Astrocyte (in vitro differentiated cells and primary cell): ENCODE results near the gene POLR2L. TPM values are rescaled to one million over a fixed set of nuclear protein-coding genes. Genes with fewer than 3 reads are reported as not detected.
A peak's percentile ranks its signal among the peaks of the same experiment; 100 is the strongest.

Experiments
- DNase-seq: peaks from one replicate; pipeline ENCODE4 v3.0.0-alpha.2; 2010; ENCODE audit warnings: low read depth
- FAIRE-seq: peaks from 2 replicates; lab custom pipeline; 2011; peaks lifted over from hg19 to GRCh38; lab: Jason Lieb, UNC
- H2AFZ ChIP-seq: 2 replicates; pipeline ENCODE4 v1.6.0; 2012; ENCODE audit warnings: low read depth, low read length, inconsistent platforms
- H3K27ac ChIP-seq: 2 replicates; pipeline ENCODE4 v1.5.1; 2011; ENCODE audit warnings: low read depth, low read length, inconsistent platforms
- H3K27me3 ChIP-seq: 2 replicates; pipeline ENCODE4 v1.6.0; 2011; ENCODE audit warnings: low read length, inconsistent platforms; ENCODE audit not compliant: insufficient read depth
- H3K36me3 ChIP-seq: 2 replicates; pipeline ENCODE4 v1.5.1; 2011; ENCODE audit warnings: low read length, inconsistent platforms; ENCODE audit not compliant: insufficient read depth
- H3K4me1 ChIP-seq: 2 replicates; pipeline ENCODE4 v1.5.1; 2011; ENCODE audit warnings: low read length, inconsistent platforms; ENCODE audit not compliant: insufficient read depth
- H3K4me2 ChIP-seq: 2 replicates; pipeline ENCODE4 v1.6.0; 2012; ENCODE audit warnings: low read length, inconsistent platforms
- H3K4me3 ChIP-seq: 2 replicates; pipeline ENCODE4 v1.5.1; 2011; ENCODE audit warnings: low read depth, mild to moderate bottlenecking, low read length, inconsistent platforms; ENCODE audit not compliant: insufficient read depth
- H3K79me2 ChIP-seq: 2 replicates; pipeline ENCODE4 v1.6.0; 2012; ENCODE audit warnings: mild to moderate bottlenecking, low read length, inconsistent platforms; ENCODE audit not compliant: insufficient read depth
- H3K9ac ChIP-seq: 2 replicates; pipeline ENCODE4 v1.6.0; 2012; ENCODE audit warnings: mild to moderate bottlenecking, low read length, inconsistent platforms
- H3K9me3 ChIP-seq: 2 replicates; pipeline ENCODE4 v1.5.1; 2012; ENCODE audit warnings: low read depth, mild to moderate bottlenecking, low read length, inconsistent platforms; ENCODE audit not compliant: insufficient read depth
- H4K20me1 ChIP-seq: 2 replicates; pipeline ENCODE4 v1.6.0; 2012; ENCODE audit warnings: low read length, inconsistent platforms; ENCODE audit not compliant: insufficient read depth
- H3K27ac Mint-ChIP-seq: one replicate; pipeline ENCODE4 v1.8.0; 2021; ENCODE audit warnings: mild to moderate bottlenecking, mixed read lengths; ENCODE audit not compliant: unreplicated experiment
- H3K27me3 Mint-ChIP-seq: one replicate; pipeline ENCODE4 v1.8.0; 2021; ENCODE audit warnings: low read depth, mixed read lengths; ENCODE audit not compliant: unreplicated experiment
- H3K36me3 Mint-ChIP-seq: one replicate; pipeline ENCODE4 v1.8.0; 2021; ENCODE audit warnings: low read depth, mixed read lengths; ENCODE audit not compliant: unreplicated experiment
- H3K4me1 Mint-ChIP-seq: one replicate; pipeline ENCODE4 v1.8.0; 2021; ENCODE audit warnings: low read depth, mixed read lengths; ENCODE audit not compliant: unreplicated experiment
- H3K4me3 Mint-ChIP-seq: one replicate; pipeline ENCODE4 v1.8.0; 2021; ENCODE audit warnings: mild to moderate bottlenecking, moderate library complexity, mixed read lengths; ENCODE audit not compliant: unreplicated experiment
- H3K9me3 Mint-ChIP-seq: one replicate; pipeline ENCODE4 v1.8.0; 2021; ENCODE audit warnings: mild to moderate bottlenecking, mixed read lengths; ENCODE audit not compliant: unreplicated experiment
- CTCF ChIP-seq: IDR thresholded peaks from 2 replicates; pipeline ENCODE4 v1.5.1; 2011; ENCODE audit warnings: low read depth, mild to moderate bottlenecking, inconsistent platforms, low read length, moderate library complexity; ENCODE audit not compliant: insufficient read depth
- EZH2 ChIP-seq: IDR thresholded peaks from 2 replicates; pipeline ENCODE4 v1.6.1; 2012; ENCODE audit warnings: mild to moderate bottlenecking, low read length, inconsistent platforms; ENCODE audit not compliant: insufficient read depth
- total RNA-seq: library from RNA; stranded (reverse); gene quantifications from 2 replicates; pipeline ENCODE4 v1.2.1, GENCODE V29; 2021

POLR2L gene
- total RNA-seq, 1 donor from 2014 or later, result 212 TPM

GRCh38 chr11:821512-822371 is 20.6 kb downstream of the POLR2L start:
- DNase-seq (no peak), FAIRE-seq (no peak)
- no peak for TF ChIP-seq CTCF
- TF ChIP-seq EZH2, result no peak
- Histone ChIP-seq H2AFZ (no peak overlapping the region), H3K79me2 (peaks cover 27% of the 10 kb centered on the region), H4K20me1 (peaks cover 43% of the 10 kb centered on the region), H3K4me2 (peak overlapping the region; percentile 98), H3K9me3 (no peaks in the 10 kb centered on the region), H3K9ac (peak overlapping the region; percentile 89), H3K4me3 (no peak overlapping the region), H3K4me1 (peaks cover 24% of the 10 kb centered on the region), H3K27me3 (no peaks in the 10 kb centered on the region), H3K27ac (no peak overlapping the region), H3K36me3 (no peaks in the 10 kb centered on the region)
- no peak overlapping the region for H3K27ac Mint-ChIP-seq
- H3K27me3 Mint-ChIP-seq, result peaks cover 6% of the 10 kb centered on the region
- no peaks in the 10 kb centered on the region for H3K9me3 Mint-ChIP-seq
- H3K36me3 Mint-ChIP-seq, result peaks cover 2% of the 10 kb centered on the region
- H3K4me1 Mint-ChIP-seq, result peaks cover 5% of the 10 kb centered on the region
- H3K4me3 Mint-ChIP-seq, result peak overlapping the region; percentile 14

DNA sequence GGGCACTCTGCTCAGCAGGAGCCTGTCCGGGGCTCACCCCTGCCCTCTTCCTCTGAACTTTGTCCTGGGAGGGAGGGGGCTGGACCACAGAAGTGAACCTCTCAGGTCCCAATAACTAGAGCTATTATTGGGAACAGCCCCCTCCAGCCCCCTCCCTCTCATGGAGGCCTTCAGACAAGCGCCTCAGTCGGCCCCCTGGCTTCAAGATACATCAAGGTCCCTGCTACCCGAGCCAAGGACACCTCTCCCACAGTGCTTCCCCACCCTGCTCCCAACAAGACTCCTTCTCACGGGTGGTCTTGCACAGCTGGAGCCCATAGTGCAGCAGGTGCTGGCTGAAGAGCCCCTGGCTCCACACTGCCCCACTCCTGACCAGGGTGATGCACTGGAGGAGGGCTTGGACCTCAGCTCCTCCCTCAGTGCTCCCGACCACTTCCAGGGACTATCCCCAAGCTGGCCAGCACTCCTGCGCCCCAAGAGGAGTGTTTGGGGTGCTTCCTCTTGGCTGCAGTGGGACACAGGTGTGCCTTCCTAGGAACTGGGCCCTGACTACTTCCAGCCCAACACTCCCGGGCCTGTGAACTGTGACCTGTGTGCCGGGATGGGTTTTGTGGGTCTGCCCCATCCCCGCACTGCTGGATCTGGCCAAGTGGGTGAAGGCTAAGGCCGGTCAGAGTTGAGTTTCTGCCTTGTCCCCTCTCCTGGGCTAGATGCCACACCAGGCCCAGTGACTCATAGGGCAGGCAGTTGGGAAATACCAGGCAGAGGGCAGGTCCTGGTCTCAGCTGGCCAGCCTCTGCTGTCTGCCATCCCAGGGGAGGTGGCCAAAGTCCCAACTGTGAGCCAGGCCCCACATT is 21.4 kb downstream of the POLR2L start:
- FAIRE-seq, result no peak

More for the DNA sequence above, 21.4 kb downstream of the POLR2L start:
- Mint-ChIP-seq H3K27me3 (peaks cover 2% of the 10 kb centered on the region), H3K4me1 (peaks cover 5% of the 10 kb centered on the region), H3K9me3 (no peaks in the 10 kb centered on the region), H3K36me3 (peaks cover 4% of the 10 kb centered on the region), H3K27ac (no peak overlapping the region), H3K4me3 (peak overlapping the region; percentile 87)
- peak; percentile 29 for DNase-seq
- H3K9me3 ChIP-seq, result no peaks in the 10 kb centered on the region
- H2AFZ ChIP-seq, result no peak overlapping the region
- no peak for TF ChIP-seq CTCF
- no peak for TF ChIP-seq EZH2
- no peaks in the 10 kb centered on the region for H3K36me3 ChIP-seq
- peaks cover 27% of the 10 kb centered on the region for H3K79me2 ChIP-seq
- H3K4me2 ChIP-seq, result peak overlapping the region; percentile 98
- H3K9ac ChIP-seq, result peak overlapping the region; percentile 89
- H4K20me1 ChIP-seq, result peaks cover 43% of the 10 kb centered on the region
- peak overlapping the region; percentile 12 for H3K27ac ChIP-seq
- H3K4me1 ChIP-seq, result peaks cover 24% of the 10 kb centered on the region
- no peaks in the 10 kb centered on the region for H3K27me3 ChIP-seq
- H3K4me3 ChIP-seq, result peak overlapping the region; percentile 76
